Calu3 (cell line): ENCODE results near the gene TRAIP. TPM values are rescaled to one million over a fixed set of nuclear protein-coding genes. Genes with fewer than 3 reads are reported as not detected.
A peak's percentile ranks its signal among the peaks of the same experiment; 100 is the strongest.

ENCODE experiments used
- BruUV-seq: library from RNA; stranded (reverse); fragments of 400-500 nt; replicated peaks from 2 replicates; lab custom pipeline; 2021; lab: Mats Ljungman, UMichigan
- CTCF ChIA-PET: fragments of 300-600 bp; sonication (Branson Sonifier 250); formaldehyde crosslinking; loops from one replicate; lab custom pipeline; 2022; ENCODE audit warnings: antibody characterized with exemption; lab: Charles Lee
- DNase-seq: peaks from one replicate; pipeline ENCODE4 v3.0.0; 2022
- H3K27ac Mint-ChIP-seq: one replicate; pipeline ENCODE4 v1.8.0; 2022; ENCODE audit warnings: mixed read lengths; ENCODE audit not compliant: unreplicated experiment
- H3K27me3 Mint-ChIP-seq: one replicate; pipeline ENCODE4 v1.8.0; 2022; ENCODE audit warnings: mixed read lengths; ENCODE audit not compliant: unreplicated experiment
- H3K36me3 Mint-ChIP-seq: one replicate; pipeline ENCODE4 v1.8.0; 2022; ENCODE audit warnings: mild to moderate bottlenecking, moderate library complexity, mixed read lengths; ENCODE audit not compliant: insufficient read depth, unreplicated experiment
- H3K4me1 Mint-ChIP-seq: one replicate; pipeline ENCODE4 v1.8.0; 2022; ENCODE audit warnings: mild to moderate bottlenecking, low read depth, mixed read lengths; ENCODE audit not compliant: unreplicated experiment
- H3K4me3 Mint-ChIP-seq: one replicate; pipeline ENCODE4 v1.8.0; 2022; ENCODE audit warnings: mild to moderate bottlenecking, low read depth, moderate library complexity, mixed read lengths; ENCODE audit not compliant: unreplicated experiment
- H3K9me3 Mint-ChIP-seq: one replicate; pipeline ENCODE4 v1.8.0; 2022; ENCODE audit warnings: low read depth, mixed read lengths; ENCODE audit not compliant: unreplicated experiment
- CTCF ChIP-seq: fragments of 200-600 bp; IDR thresholded peaks from one replicate; pipeline ENCODE4 v1.8.0; 2022; ENCODE audit warnings: antibody characterized with exemption; ENCODE audit not compliant: unreplicated experiment
- intact Hi-C: fragments of 100-400 bp; cut with micrococcal nuclease; formaldehyde crosslinking; loops from one replicate; pipeline ENCODE4 v1.10.0; 2022; ENCODE audit not compliant: unreplicated experiment
- total RNA-seq: library from RNA; stranded (reverse); gene quantifications from 2 replicates; pipeline ENCODE4 v1.2.3, GENCODE V29; 2022

TRAIP gene
- total RNA-seq, 1 experiment from 2014 or later, result 29.7 TPM

- no peaks in the 10 kb centered on the region for H3K4me1 Mint-ChIP-seq
- H3K27me3 Mint-ChIP-seq, result peaks cover 11% of the 10 kb centered on the region
- H3K27ac Mint-ChIP-seq, result no peak overlapping the region
- intact Hi-C loops, result no loop called here
- no peak for TF ChIP-seq CTCF
- peaks cover 2% of the 10 kb centered on the region for H3K9me3 Mint-ChIP-seq
- no peak overlapping the region for H3K4me3 Mint-ChIP-seq
- no peak for DNase-seq
- no TSS peak for BruUV-seq
- peaks cover 45% of the 10 kb centered on the region for H3K36me3 Mint-ChIP-seq
- CTCF ChIA-PET, result no interaction called here
These were observed 24.4 kb upstream of the TRAIP start for GRCh38 chr3:49880581-49881315.

- intact Hi-C loops, result no loop called here
- no peak for DNase-seq
- H3K27ac Mint-ChIP-seq, result peak overlapping the region; percentile 52
- H3K27me3 Mint-ChIP-seq, result peaks cover 21% of the 10 kb centered on the region
- TF ChIP-seq CTCF, result no peak
- BruUV-seq, result TSS peak; percentile 7
- peaks cover 53% of the 10 kb centered on the region for H3K36me3 Mint-ChIP-seq
- no peaks in the 10 kb centered on the region for H3K4me1 Mint-ChIP-seq
- no peak overlapping the region for H3K4me3 Mint-ChIP-seq
- H3K9me3 Mint-ChIP-seq, result peaks cover 2% of the 10 kb centered on the region
- CTCF ChIA-PET, result no interaction called here
These were observed 23.4 kb upstream of the TRAIP start for GRCh38 chr3:49879721-49880120.

DNA sequence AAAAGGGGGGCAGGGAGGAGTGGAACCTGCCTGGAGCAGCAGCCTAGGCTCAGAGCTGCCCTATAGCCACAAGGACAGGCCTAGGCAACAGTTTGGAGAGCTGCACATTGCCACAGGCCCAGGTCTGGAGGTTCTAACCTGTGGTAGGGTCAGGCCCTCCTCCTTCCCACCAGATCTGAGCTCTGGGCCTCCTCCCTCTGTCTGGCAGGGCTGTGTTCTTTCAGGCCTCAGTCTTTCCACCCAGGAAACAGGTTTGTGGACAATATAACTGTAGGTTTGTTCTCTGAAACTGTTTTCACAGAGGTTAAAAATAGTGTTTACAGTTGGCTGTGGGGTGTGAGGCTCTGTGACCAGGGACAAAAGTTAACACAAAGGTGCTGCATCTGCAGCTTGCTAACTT lies 22.3 kb upstream of the TRAIP start:
- H3K36me3 Mint-ChIP-seq, result peaks cover 48% of the 10 kb centered on the region
- no TSS peak for BruUV-seq
- no peak for DNase-seq
- H3K4me1 Mint-ChIP-seq, result no peaks in the 10 kb centered on the region
- peaks cover under 1% of the 10 kb centered on the region for H3K9me3 Mint-ChIP-seq
- peaks cover 28% of the 10 kb centered on the region for H3K27me3 Mint-ChIP-seq
- no peak for TF ChIP-seq CTCF
- H3K27ac Mint-ChIP-seq, result no peak overlapping the region
- intact Hi-C loops, result no loop called here
- H3K4me3 Mint-ChIP-seq, result no peak overlapping the region
- CTCF ChIA-PET, result interaction anchor here (0.7 kb wide), 1 partner anchor 22 kb away, joined by 5 read pairs; no protein-coding TSS in a partner anchor

GRCh38 chr3:49877716-49878115 lies 21.4 kb upstream of the TRAIP start:
- intact Hi-C loops, result no loop called here
- Mint-ChIP-seq H3K4me1 (no peaks in the 10 kb centered on the region), H3K9me3 (no peaks in the 10 kb centered on the region), H3K4me3 (no peak overlapping the region), H3K27ac (no peak overlapping the region), H3K27me3 (peaks cover 28% of the 10 kb centered on the region), H3K36me3 (peaks cover 44% of the 10 kb centered on the region)
- no TSS peak for BruUV-seq
- CTCF ChIA-PET, result no interaction called here
- TF ChIP-seq CTCF, result no peak
- DNase-seq, result no peak
